ENCODE results near the gene FERMT1.

DNA sequence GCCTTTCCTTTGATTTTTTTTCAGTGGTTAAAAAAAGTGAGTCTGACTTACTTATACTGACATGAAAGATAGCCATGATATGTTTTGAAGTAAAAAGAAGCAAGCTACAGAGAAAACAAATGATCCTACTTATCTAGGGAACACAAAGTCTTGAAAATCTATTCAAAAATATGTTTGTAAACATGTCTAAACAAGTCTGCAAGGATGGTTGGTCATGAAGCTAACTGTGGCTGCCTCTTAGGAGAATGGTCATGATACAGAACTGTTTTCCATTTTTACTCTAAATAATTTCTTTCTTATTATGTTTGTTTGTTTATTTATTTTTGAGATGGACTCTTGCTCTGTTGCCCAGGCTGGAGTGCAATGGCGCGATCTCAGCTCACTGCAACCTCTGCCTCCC, 21.5 kb downstream of the FERMT1 start:
- TF ChIP-seq, protein P1, sequence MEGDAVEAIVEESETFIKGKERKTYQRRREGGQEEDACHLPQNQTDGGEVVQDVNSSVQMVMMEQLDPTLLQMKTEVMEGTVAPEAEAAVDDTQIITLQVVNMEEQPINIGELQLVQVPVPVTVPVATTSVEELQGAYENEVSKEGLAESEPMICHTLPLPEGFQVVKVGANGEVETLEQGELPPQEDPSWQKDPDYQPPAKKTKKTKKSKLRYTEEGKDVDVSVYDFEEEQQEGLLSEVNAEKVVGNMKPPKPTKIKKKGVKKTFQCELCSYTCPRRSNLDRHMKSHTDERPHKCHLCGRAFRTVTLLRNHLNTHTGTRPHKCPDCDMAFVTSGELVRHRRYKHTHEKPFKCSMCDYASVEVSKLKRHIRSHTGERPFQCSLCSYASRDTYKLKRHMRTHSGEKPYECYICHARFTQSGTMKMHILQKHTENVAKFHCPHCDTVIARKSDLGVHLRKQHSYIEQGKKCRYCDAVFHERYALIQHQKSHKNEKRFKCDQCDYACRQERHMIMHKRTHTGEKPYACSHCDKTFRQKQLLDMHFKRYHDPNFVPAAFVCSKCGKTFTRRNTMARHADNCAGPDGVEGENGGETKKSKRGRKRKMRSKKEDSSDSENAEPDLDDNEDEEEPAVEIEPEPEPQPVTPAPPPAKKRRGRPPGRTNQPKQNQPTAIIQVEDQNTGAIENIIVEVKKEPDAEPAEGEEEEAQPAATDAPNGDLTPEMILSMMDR (IDR thresholded peaks at IDR 0.05): no peak
- no peak for TF ChIP-seq EZH2 (IDR thresholded peaks at IDR 0.05)
- TF ChIP-seq EZH2phosphoT487 (IDR thresholded peaks at IDR 0.05): no peak

Data from neural progenitor cell (in vitro differentiated cells).